Suprapubic skin (tissue), 4 donors: ENCODE measurements around the gene SIPA1L3. TPM values are rescaled to one million over a fixed set of nuclear protein-coding genes. Genes with fewer than 3 reads are reported as not detected.
A peak's percentile ranks its signal among the peaks of the same experiment; 100 is the strongest.

Experiments used
- DNase-seq, 2 donors: peaks; one replicate each; pipeline ENCODE4 v3.0.0-alpha.2; 2019; ENCODE audit warnings: low spot score in 2 of 2
- H3K27ac ChIP-seq: fragments of 200-600 bp; sonication (generic); one replicate; pipeline ENCODE4 v1.5.1; 2019
- H3K27me3 ChIP-seq: fragments of 200-600 bp; sonication (generic); one replicate; pipeline ENCODE4 v1.5.1; 2019
- H3K36me3 ChIP-seq: fragments of 200-600 bp; sonication (generic); one replicate; pipeline ENCODE4 v1.5.1; 2019
- H3K4me1 ChIP-seq: fragments of 200-600 bp; sonication (generic); one replicate; pipeline ENCODE4 v1.5.1; 2019
- H3K4me3 ChIP-seq: fragments of 200-600 bp; sonication (generic); one replicate; pipeline ENCODE4 v1.5.1; 2019; ENCODE audit warnings: mild to moderate bottlenecking
- H3K9me3 ChIP-seq: fragments of 200-600 bp; sonication (generic); one replicate; pipeline ENCODE4 v1.5.1; 2019
- EP300 ChIP-seq: sonication (generic); formaldehyde crosslinking; IDR thresholded peaks from one replicate; pipeline ENCODE4 v1.6.1; 2017; ENCODE audit warnings: antibody characterized with exemption
- POLR2A ChIP-seq, 2 donors: fragments of 450-650 bp; IDR thresholded peaks; one replicate each; pipeline ENCODE4 v1.6.1; 2017; ENCODE audit warnings: antibody characterized with exemption in 2 of 2, mild to moderate bottlenecking in 2 of 2, moderate library complexity in 2 of 2
- POLR2AphosphoS5 ChIP-seq, 3 donors: sonication (generic); formaldehyde crosslinking; IDR thresholded peaks; one replicate each; pipeline ENCODE4 v1.6.1; 2017; ENCODE audit warnings: antibody characterized with exemption in 3 of 3
- WGBS: methylation state at CpG from one replicate; pipeline ENCODE4 v1.1.5; 2018; 5-methylcytosine and 5-hydroxymethylcytosine counted together
- total RNA-seq, 4 donors: library from RNA; depleted of rRNA; stranded (reverse); fragments of >200 nt; gene quantifications; one replicate each; pipeline ENCODE4 v1.1.0, GENCODE V29; 2016
- TF ChIP-seq, protein P1 (sequence below), 2 donors: fragments of 200-600 bp in 1 of 2; fragments of 450-650 bp in 1 of 2; sonication (generic) in 1 of 2; IDR thresholded peaks; one replicate each; pipeline ENCODE4 v1.5.1; 2016 to 2019; ENCODE audit warnings: antibody characterized with exemption in 2 of 2, mild to moderate bottlenecking in 1 of 2, moderate library complexity in 1 of 2

Gene SIPA1L3
- total RNA-seq, 4 donors from 2014 or later = 52.6 to 92.1 (median 81.8) TPM

DNA sequence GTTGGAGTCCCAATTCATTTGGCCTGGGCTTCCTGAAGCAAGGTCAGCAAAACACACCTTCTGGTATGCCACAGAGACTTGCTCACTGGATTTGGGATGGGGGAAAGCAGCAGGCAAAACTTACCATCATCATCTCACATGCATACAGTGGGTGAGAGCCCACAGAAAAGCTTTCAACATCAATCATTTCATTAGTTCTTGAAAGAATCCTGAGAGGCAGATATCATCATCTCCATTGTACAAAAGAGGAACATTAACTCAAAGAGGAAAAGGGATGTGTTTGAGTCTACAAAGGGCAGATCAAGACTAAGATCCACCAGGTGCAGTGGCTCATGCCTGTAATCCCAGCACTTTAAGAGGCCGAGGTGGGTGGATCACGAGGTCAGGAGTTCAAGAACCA is 7.0 kb upstream of the SIPA1L3 start:
- TF ChIP-seq, protein P1, sequence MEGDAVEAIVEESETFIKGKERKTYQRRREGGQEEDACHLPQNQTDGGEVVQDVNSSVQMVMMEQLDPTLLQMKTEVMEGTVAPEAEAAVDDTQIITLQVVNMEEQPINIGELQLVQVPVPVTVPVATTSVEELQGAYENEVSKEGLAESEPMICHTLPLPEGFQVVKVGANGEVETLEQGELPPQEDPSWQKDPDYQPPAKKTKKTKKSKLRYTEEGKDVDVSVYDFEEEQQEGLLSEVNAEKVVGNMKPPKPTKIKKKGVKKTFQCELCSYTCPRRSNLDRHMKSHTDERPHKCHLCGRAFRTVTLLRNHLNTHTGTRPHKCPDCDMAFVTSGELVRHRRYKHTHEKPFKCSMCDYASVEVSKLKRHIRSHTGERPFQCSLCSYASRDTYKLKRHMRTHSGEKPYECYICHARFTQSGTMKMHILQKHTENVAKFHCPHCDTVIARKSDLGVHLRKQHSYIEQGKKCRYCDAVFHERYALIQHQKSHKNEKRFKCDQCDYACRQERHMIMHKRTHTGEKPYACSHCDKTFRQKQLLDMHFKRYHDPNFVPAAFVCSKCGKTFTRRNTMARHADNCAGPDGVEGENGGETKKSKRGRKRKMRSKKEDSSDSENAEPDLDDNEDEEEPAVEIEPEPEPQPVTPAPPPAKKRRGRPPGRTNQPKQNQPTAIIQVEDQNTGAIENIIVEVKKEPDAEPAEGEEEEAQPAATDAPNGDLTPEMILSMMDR (IDR thresholded peaks at IDR 0.05) = no peak
- TF ChIP-seq POLR2AphosphoS5 (IDR thresholded peaks at IDR 0.05) (no peak), POLR2A (IDR thresholded peaks at IDR 0.05) (no peak), EP300 (no peak)
- Histone ChIP-seq H3K9me3 (no peaks in the 10 kb centered on the region), H3K4me1 (no peaks in the 10 kb centered on the region), H3K27ac (no peak overlapping the region), H3K36me3 (no peaks in the 10 kb centered on the region), H3K4me3 (no peak overlapping the region), H3K27me3 (no peaks in the 10 kb centered on the region)
- DNase-seq = no peak
- WGBS = 96% methylated on average over 2 of the region's 2 CpGs

DNA sequence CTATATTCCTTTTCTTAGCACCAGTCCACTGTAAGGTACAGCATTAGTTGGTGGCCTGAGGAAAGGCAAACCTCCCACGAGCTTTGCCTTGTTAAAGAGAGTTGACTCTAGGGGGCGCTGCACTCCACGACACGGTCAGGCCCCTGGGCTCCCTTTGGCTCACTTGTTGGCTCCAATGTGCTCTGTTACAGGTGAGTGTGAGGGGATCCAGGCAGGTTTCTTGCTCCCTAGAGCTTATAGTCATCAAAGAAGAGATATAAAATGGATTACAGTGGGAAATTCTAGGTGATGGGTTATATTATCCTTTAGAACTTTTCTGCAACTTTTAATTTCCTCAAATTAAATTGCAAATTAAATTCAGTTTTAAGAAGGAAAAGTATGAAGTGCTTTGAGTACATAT is 4.3 kb upstream of the SIPA1L3 start:
- DNase-seq = peak; percentile 80 to 85
- no peaks in the 10 kb centered on the region for H3K9me3 ChIP-seq
- H3K4me3 ChIP-seq = no peak overlapping the region
- no peaks in the 10 kb centered on the region for H3K27me3 ChIP-seq
- H3K4me1 ChIP-seq = peaks cover 6% of the 10 kb centered on the region
- WGBS = 0% methylated on average over 4 of the region's 4 CpGs
- no peak overlapping the region for H3K27ac ChIP-seq
- H3K36me3 ChIP-seq = no peaks in the 10 kb centered on the region
- TF ChIP-seq POLR2AphosphoS5 (IDR thresholded peaks at IDR 0.05) (no peak), POLR2A (IDR thresholded peaks at IDR 0.05) (no peak)
- TF ChIP-seq, protein P1 (IDR thresholded peaks at IDR 0.05) = peak; percentile 56 to 65

GRCh38 chr19:37903096-37903495 is 3.9 kb upstream of the SIPA1L3 start:
- Histone ChIP-seq H3K36me3 (no peaks in the 10 kb centered on the region), H3K9me3 (no peaks in the 10 kb centered on the region), H3K4me3 (no peak overlapping the region), H3K27ac (no peak overlapping the region), H3K4me1 (peaks cover 11% of the 10 kb centered on the region), H3K27me3 (no peaks in the 10 kb centered on the region)
- no peak for DNase-seq
- WGBS = 87% methylated on average over 2 of the region's 2 CpGs
- TF ChIP-seq POLR2A (IDR thresholded peaks at IDR 0.05) (no peak), POLR2AphosphoS5 (IDR thresholded peaks at IDR 0.05) (no peak), EP300 (no peak)
- TF ChIP-seq, protein P1 (IDR thresholded peaks at IDR 0.05) = no peak

GRCh38 chr19:37905946-37906868 is 801 bp upstream of the SIPA1L3 start, which contains the start of gene WDR87:
TSS of gene WDR87 (minus strand) at chr19:37906594. CDS start at chr19:37898239, 8,355 bp downstream.
- WGBS = 12% methylated on average over 25 of the region's 63 CpGs
- H3K36me3 ChIP-seq = no peaks in the 10 kb centered on the region
- peak in 1 of 2 donors; percentile 63 for DNase-seq
- peaks cover 20% of the 10 kb centered on the region for H3K4me1 ChIP-seq
- TF ChIP-seq EP300 = no peak
- TF ChIP-seq, protein P1 (IDR thresholded peaks at IDR 0.05) = no peak
- no peak for TF ChIP-seq POLR2A (IDR thresholded peaks at IDR 0.05)
- H3K4me3 ChIP-seq = peak within 1 kb of the TSS; percentile 98
- no peaks in the 10 kb centered on the region for H3K9me3 ChIP-seq
- peak within 1 kb of the TSS; percentile 67 for H3K27ac ChIP-seq
- H3K27me3 ChIP-seq = no peaks in the 10 kb centered on the region

DNA sequence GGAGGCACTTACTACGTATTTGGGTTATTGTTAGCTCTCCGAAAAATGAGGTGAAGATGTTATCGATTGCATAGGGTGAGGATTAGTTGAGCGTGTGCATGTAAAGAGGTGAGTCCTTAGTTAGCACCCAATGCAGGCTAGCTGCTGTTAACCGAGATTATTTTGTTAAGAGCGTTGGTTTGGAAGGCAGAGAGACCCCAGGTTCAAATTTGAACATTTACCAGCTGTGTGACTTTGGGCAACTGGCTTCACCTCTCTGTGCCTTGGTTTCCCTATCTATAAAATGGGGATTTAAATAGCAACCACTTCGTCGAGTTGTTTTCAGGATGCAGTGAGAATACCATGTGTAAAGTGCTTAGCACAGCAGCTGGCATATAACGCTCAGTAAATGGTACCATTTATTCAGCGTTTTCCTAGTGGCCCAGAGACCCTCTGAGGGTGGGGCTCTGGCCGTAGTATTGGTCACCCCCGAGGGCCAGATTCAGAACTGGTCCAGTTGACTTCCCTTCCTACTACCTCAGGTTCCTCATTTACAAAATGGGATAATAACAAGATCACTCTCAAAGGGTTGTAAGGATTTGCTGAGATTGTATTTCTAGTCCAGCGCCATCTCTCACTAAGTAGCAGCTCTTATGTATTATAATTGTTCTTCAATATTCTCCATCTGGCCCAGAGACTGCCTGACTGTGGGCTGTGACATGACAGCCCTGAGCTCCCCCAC is 887 bp downstream of the SIPA1L3 start:
- no peaks in the 10 kb centered on the region for H3K9me3 ChIP-seq
- peak overlapping the region; percentile 98 for H3K4me3 ChIP-seq
- H3K36me3 ChIP-seq = no peaks in the 10 kb centered on the region
- 15% methylated on average over 13 of the region's 13 CpGs for WGBS
- no peak for TF ChIP-seq POLR2A (IDR thresholded peaks at IDR 0.05)
- TF ChIP-seq EP300 = no peak
- TF ChIP-seq, protein P1 (IDR thresholded peaks at IDR 0.05) = no peak
- no peaks in the 10 kb centered on the region for H3K27me3 ChIP-seq
- peaks cover 20% of the 10 kb centered on the region for H3K4me1 ChIP-seq
- no peak overlapping the region for H3K27ac ChIP-seq
- no peak for DNase-seq
